ENCODE measurements around the gene CCDC127.
A peak's percentile ranks its signal among the peaks of the same experiment; 100 is the strongest.
"Not testable (repeated sequence)": the region's sequence is repeated elsewhere in the genome, so short reads cannot be mapped to it uniquely, and the experiment has no call there.

The CCDC127 gene

DNA sequence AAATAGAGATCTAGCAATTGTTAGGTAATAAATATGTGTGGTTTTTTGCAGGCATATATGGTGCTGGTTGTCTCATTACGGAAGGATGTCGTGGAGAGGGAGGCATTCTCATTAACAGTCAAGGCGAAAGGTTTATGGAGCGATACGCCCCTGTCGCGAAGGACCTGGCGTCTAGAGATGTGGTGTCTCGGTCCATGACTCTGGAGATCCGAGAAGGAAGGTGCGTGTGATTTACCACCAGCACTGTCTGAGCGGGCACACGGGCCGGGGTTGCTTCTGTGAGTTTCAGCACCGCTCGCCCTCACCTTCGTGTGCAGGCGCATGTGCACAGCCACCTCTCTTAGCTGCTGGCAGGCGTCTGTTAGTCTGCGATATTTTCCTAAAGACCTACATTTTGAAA is 15.5 kb upstream of the CCDC127 start:
- peaks cover 84% of the 10 kb centered on the region for H3K36me3 ChIP-seq (ENCODE audit: control insufficient read depth, insufficient read depth, low read length)
- not testable (repeated sequence) for H3K4me1 ChIP-seq (ENCODE audit: control insufficient read depth, insufficient read depth, low read length); H3K9me3 ChIP-seq (ENCODE audit: control insufficient read depth, insufficient read depth, low read length); H3K9ac ChIP-seq (ENCODE audit: low read depth, low read length); H3K27ac ChIP-seq (ENCODE audit: low read depth, low read length); H3K27me3 ChIP-seq (ENCODE audit: control insufficient read depth, insufficient read depth, low read length); H3K4me3 ChIP-seq (ENCODE audit: low read depth, low read length)

DNA sequence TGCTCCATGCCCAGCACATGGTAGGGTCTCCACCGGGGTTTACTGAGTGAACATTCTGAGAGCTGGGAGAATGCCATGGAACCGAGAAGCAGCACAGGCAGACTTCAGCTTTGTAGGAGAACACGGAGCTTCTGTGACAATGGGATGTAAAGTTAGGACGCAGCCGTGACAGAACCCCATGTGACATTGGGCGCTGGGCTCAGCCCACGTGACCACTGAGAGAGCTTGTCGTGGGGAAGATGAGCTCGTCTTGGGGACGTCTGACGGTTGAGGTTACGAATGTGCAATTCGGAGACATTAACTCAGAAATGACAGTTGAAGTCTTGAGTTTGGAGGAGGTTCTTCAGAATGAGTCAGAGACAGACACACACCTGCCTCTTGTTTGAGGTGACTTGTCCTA is 13.7 kb upstream of the CCDC127 start:
- H3K9ac ChIP-seq (ENCODE audit: low read depth, low read length), result no peak overlapping the region
- H3K36me3 ChIP-seq (ENCODE audit: control insufficient read depth, insufficient read depth, low read length), result peaks cover 86% of the 10 kb centered on the region
- H3K4me1 ChIP-seq (ENCODE audit: control insufficient read depth, insufficient read depth, low read length), result no peaks in the 10 kb centered on the region; the same call in 1 of the 2 replicates
- H3K27me3 ChIP-seq (ENCODE audit: control insufficient read depth, insufficient read depth, low read length), result no peaks in the 10 kb centered on the region
- H3K9me3 ChIP-seq (ENCODE audit: control insufficient read depth, insufficient read depth, low read length), result no peaks in the 10 kb centered on the region
- no peak overlapping the region for H3K4me3 ChIP-seq (ENCODE audit: low read depth, low read length)
- no peak overlapping the region for H3K27ac ChIP-seq (ENCODE audit: low read depth, low read length)

GRCh38 chr5:230711-231110 is 12.8 kb upstream of the CCDC127 start:
- H3K4me3 ChIP-seq (ENCODE audit: low read depth, low read length), result no peak overlapping the region
- H3K27me3 ChIP-seq (ENCODE audit: control insufficient read depth, insufficient read depth, low read length), result no peaks in the 10 kb centered on the region
- H3K9ac ChIP-seq (ENCODE audit: low read depth, low read length), result no peak overlapping the region
- no peaks in the 10 kb centered on the region; the same call in 1 of the 2 replicates for H3K4me1 ChIP-seq (ENCODE audit: control insufficient read depth, insufficient read depth, low read length)
- H3K36me3 ChIP-seq (ENCODE audit: control insufficient read depth, insufficient read depth, low read length), result peaks cover 91% of the 10 kb centered on the region
- no peaks in the 10 kb centered on the region for H3K9me3 ChIP-seq (ENCODE audit: control insufficient read depth, insufficient read depth, low read length)
- no peak overlapping the region for H3K27ac ChIP-seq (ENCODE audit: low read depth, low read length)

DNA sequence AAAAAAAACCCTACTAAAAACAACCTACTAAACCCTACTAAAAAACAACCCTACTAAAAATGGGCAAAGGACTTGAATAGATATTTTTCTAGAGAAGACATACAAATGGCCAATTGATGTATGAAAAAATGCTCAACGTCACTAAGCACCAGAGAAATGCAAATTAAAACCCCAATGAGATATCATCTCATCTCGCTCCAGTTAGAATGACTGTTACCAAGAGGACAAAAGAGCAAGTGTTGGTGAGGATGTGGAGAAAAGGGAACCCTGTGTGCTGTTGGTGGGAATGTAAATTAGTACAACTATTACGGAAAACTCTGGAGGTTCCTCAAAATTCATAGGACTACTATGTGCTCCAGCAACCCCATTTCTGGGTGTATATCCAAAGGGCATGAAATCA is 10.9 kb upstream of the CCDC127 start:
- Histone ChIP-seq H3K4me3 (ENCODE audit: low read depth, low read length) (no peak overlapping the region), H3K9me3 (ENCODE audit: control insufficient read depth, insufficient read depth, low read length) (no peaks in the 10 kb centered on the region), H3K27ac (ENCODE audit: low read depth, low read length) (no peak overlapping the region), H3K9ac (ENCODE audit: low read depth, low read length) (no peak overlapping the region), H3K27me3 (ENCODE audit: control insufficient read depth, insufficient read depth, low read length) (no peaks in the 10 kb centered on the region), H3K36me3 (ENCODE audit: control insufficient read depth, insufficient read depth, low read length) (peaks cover 95% of the 10 kb centered on the region), H3K4me1 (ENCODE audit: control insufficient read depth, insufficient read depth, low read length) (no peaks in the 10 kb centered on the region)

DNA sequence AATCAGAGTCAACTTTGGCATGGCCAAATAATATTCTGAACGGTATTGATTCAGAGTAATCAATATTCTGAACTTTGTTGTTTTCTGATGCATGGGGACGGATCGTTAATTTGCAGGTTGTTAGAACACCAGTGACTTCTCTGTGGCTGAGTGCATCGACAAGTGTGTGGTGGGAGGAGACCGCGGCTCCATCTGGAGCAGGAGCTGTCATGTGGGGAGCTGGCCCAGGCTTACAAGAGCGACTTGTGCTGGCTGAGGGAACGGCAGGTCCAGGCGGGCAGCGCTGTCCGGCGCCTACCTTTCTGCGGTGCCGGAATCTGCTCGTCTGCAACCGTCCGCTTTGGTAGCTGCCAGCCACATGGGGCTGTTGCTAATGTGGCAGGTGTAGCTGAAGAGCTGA is 9.4 kb upstream of the CCDC127 start:
- not testable (repeated sequence) for H3K4me3 ChIP-seq (ENCODE audit: low read depth, low read length); H3K27me3 ChIP-seq (ENCODE audit: control insufficient read depth, insufficient read depth, low read length); H3K4me1 ChIP-seq (ENCODE audit: control insufficient read depth, insufficient read depth, low read length); H3K9ac ChIP-seq (ENCODE audit: low read depth, low read length); H3K9me3 ChIP-seq (ENCODE audit: control insufficient read depth, insufficient read depth, low read length); H3K27ac ChIP-seq (ENCODE audit: low read depth, low read length)
- H3K36me3 ChIP-seq (ENCODE audit: control insufficient read depth, insufficient read depth, low read length), result peaks cover 85% of the 10 kb centered on the region

DNA sequence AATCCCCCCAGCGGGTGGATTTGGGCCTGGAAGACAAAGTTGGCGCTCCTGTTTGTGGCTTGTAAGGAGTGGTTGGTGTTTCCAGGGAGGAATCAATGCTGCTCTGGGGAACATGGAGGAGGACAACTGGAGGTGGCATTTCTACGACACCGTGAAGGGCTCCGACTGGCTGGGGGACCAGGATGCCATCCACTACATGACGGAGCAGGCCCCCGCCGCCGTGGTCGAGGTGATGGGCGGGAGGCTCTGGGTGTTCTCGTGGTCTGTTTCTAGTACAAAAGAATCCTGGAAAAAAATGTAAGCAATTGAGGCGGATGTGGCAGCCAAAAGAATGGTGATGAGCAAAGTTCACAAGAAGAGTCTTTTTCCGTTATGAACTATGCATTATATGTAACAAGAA is 7.4 kb upstream of the CCDC127 start:
- H3K9ac ChIP-seq (ENCODE audit: low read depth, low read length), result no peak overlapping the region
- peaks cover 11% of the 10 kb centered on the region; the same call in 1 of the 2 replicates for H3K4me1 ChIP-seq (ENCODE audit: control insufficient read depth, insufficient read depth, low read length)
- H3K27me3 ChIP-seq (ENCODE audit: control insufficient read depth, insufficient read depth, low read length), result no peaks in the 10 kb centered on the region
- no peaks in the 10 kb centered on the region for H3K9me3 ChIP-seq (ENCODE audit: control insufficient read depth, insufficient read depth, low read length)
- H3K4me3 ChIP-seq (ENCODE audit: low read depth, low read length), result no peak overlapping the region
- peaks cover 66% of the 10 kb centered on the region for H3K36me3 ChIP-seq (ENCODE audit: control insufficient read depth, insufficient read depth, low read length)
- no peak overlapping the region for H3K27ac ChIP-seq (ENCODE audit: low read depth, low read length)

GRCh38 chr5:223791-224190 is 5.8 kb upstream of the CCDC127 start:
- Histone ChIP-seq H3K27ac (ENCODE audit: low read depth, low read length) (no peak overlapping the region), H3K27me3 (ENCODE audit: control insufficient read depth, insufficient read depth, low read length) (no peaks in the 10 kb centered on the region), H3K9me3 (ENCODE audit: control insufficient read depth, insufficient read depth, low read length) (no peaks in the 10 kb centered on the region), H3K4me1 (ENCODE audit: control insufficient read depth, insufficient read depth, low read length) (peaks cover 22% of the 10 kb centered on the region), H3K36me3 (ENCODE audit: control insufficient read depth, insufficient read depth, low read length) (peaks cover 51% of the 10 kb centered on the region), H3K4me3 (ENCODE audit: low read depth, low read length) (no peak overlapping the region), H3K9ac (ENCODE audit: low read depth, low read length) (no peak overlapping the region)

GRCh38 chr5:222951-223715 is 5.2 kb upstream of the CCDC127 start:
- H3K27me3 ChIP-seq (ENCODE audit: control insufficient read depth, insufficient read depth, low read length); H3K9ac ChIP-seq (ENCODE audit: low read depth, low read length); H3K4me3 ChIP-seq (ENCODE audit: low read depth, low read length); H3K9me3 ChIP-seq (ENCODE audit: control insufficient read depth, insufficient read depth, low read length); H3K27ac ChIP-seq (ENCODE audit: low read depth, low read length): not testable (repeated sequence)
- Histone ChIP-seq H3K36me3 (ENCODE audit: control insufficient read depth, insufficient read depth, low read length) (peaks cover 44% of the 10 kb centered on the region), H3K4me1 (ENCODE audit: control insufficient read depth, insufficient read depth, low read length) (peaks cover 22% of the 10 kb centered on the region)

DNA sequence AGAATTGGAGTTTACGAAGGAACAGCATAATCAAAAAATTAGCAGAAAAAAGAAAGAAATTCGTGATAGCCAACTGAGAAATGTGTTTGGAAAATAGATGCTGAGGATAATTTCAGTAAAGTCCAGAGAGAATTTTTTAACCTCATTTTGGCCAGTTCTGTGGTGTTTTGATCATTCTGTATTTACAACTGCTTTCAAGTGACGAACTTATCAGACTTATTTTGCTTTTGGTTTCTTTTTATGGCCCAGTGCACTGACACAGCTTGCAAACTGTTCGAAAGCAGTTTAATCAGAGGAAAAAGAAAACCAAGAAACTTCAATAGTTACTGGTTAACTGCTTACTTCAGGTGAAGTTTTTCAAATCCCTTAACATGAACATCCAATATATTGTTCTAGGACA is 2.0 kb upstream of the CCDC127 start:
- H3K4me3 ChIP-seq (ENCODE audit: low read depth, low read length), result peak overlapping the region; percentile 89
- H3K9me3 ChIP-seq (ENCODE audit: control insufficient read depth, insufficient read depth, low read length), result no peaks in the 10 kb centered on the region
- no peak overlapping the region for H3K9ac ChIP-seq (ENCODE audit: low read depth, low read length)
- peaks cover 26% of the 10 kb centered on the region for H3K4me1 ChIP-seq (ENCODE audit: control insufficient read depth, insufficient read depth, low read length)
- peaks cover 16% of the 10 kb centered on the region for H3K36me3 ChIP-seq (ENCODE audit: control insufficient read depth, insufficient read depth, low read length)
- no peaks in the 10 kb centered on the region for H3K27me3 ChIP-seq (ENCODE audit: control insufficient read depth, insufficient read depth, low read length)
- H3K27ac ChIP-seq (ENCODE audit: low read depth, low read length), result no peak overlapping the region

GRCh38 chr5:219460-219863 is 1.5 kb upstream of the CCDC127 start:
- peak overlapping the region; percentile 89 for H3K4me3 ChIP-seq (ENCODE audit: low read depth, low read length)
- H3K27ac ChIP-seq (ENCODE audit: low read depth, low read length), result no peak overlapping the region
- peaks cover 26% of the 10 kb centered on the region for H3K4me1 ChIP-seq (ENCODE audit: control insufficient read depth, insufficient read depth, low read length)
- 0 out of 2 replicates have a peak overlapping the region, but pooled peaks have one; percentile 21 for H3K9ac ChIP-seq (ENCODE audit: low read depth, low read length)
- peaks cover 10% of the 10 kb centered on the region for H3K36me3 ChIP-seq (ENCODE audit: control insufficient read depth, insufficient read depth, low read length)
- H3K27me3 ChIP-seq (ENCODE audit: control insufficient read depth, insufficient read depth, low read length), result no peaks in the 10 kb centered on the region
- no peaks in the 10 kb centered on the region for H3K9me3 ChIP-seq (ENCODE audit: control insufficient read depth, insufficient read depth, low read length)

DNA sequence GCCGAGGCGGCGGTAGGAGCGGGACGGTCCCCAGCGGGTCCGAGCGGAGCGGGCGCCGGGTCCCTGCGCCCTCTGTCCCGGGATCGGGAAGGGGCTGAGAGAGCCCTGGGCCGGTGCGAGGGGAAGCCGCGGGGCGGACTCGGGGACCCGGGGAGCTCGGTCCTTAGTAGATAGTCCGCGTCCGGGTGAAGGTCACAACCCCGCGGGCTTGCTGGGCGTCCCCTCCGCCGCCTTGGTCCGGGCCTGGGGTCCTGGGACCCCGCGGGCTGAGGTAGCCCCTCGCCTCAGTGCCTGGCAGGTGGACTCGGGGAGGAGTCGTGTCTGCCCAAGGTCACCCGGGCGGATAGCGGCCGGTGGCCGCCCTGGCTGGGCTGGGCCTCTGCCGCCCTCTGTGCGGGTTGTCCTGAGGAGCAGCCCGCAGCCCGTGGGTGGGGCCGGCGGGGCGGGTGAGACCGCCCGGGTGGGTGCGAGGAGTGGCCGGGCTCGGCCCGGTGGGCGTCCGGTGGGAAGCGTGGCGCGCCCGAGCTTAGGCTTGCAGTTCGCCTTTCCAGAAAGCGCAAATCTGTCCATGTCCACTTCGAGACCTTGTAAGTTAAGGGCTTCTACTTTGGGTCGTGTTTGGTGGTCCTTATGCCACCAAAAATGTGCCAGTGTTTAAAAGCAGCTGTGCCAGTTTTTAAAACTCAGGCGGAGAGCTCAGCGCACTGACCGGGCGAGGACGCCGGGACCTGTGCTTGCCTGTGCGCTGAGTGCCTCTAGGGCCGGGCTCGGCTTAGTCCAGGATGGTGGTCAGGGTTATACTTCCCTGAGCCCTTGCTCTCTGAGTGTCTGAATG is 721 bp upstream of the CCDC127 start:
- Histone ChIP-seq H3K4me1 (ENCODE audit: control insufficient read depth, insufficient read depth, low read length) (peaks cover 26% of the 10 kb centered on the region), H3K4me3 (ENCODE audit: low read depth, low read length) (peak overlapping the region; percentile 89), H3K9me3 (ENCODE audit: control insufficient read depth, insufficient read depth, low read length) (no peaks in the 10 kb centered on the region), H3K27me3 (ENCODE audit: control insufficient read depth, insufficient read depth, low read length) (no peaks in the 10 kb centered on the region), H3K36me3 (ENCODE audit: control insufficient read depth, insufficient read depth, low read length) (peaks cover 7% of the 10 kb centered on the region), H3K9ac (ENCODE audit: low read depth, low read length) (peak overlapping the region; percentile 56; the same call in 1 of the 2 replicates), H3K27ac (ENCODE audit: low read depth, low read length) (peak overlapping the region; percentile 28)

All from HUES48 (cell line).